ENCODE measurements around the gene GMDS. TPM values are rescaled to one million over a fixed set of nuclear protein-coding genes. Genes with fewer than 3 reads are reported as not detected.
"Not testable (repeated sequence)": the region's sequence is repeated elsewhere in the genome, so short reads cannot be mapped to it uniquely, and the experiment has no call there.

The GMDS gene
- total and polyA plus RNA-seq, 9 donors, result 6.6 to 20.6 (median 11.0) TPM

DNA sequence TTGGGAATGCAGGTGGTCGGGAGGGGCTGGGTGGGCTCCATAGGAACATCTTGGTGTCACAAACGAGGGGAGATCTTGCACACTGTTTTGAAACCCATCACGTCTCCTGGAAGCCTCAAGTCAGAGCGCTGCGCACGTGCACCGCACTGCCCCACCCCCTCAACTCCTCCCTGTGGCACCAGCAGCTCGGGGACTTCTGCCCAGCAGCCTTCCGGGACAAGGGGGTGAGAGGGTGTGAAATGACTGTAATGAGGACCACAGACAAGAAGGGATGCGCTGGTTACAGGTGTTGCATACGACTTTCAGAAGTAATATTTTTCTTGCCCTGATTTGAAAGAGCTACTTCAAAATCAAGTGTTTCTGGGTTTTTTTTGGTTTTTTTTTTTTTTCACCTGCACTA lies 575.4 kb downstream of the GMDS start:
- H3K27ac ChIP-seq, result no peak overlapping the region
- WGBS, 3 donors, result 93 to 94% (median 93%) methylated on average over 11 of the region's 11 CpGs
- no peaks in the 10 kb centered on the region for H3K9me3 ChIP-seq

DNA sequence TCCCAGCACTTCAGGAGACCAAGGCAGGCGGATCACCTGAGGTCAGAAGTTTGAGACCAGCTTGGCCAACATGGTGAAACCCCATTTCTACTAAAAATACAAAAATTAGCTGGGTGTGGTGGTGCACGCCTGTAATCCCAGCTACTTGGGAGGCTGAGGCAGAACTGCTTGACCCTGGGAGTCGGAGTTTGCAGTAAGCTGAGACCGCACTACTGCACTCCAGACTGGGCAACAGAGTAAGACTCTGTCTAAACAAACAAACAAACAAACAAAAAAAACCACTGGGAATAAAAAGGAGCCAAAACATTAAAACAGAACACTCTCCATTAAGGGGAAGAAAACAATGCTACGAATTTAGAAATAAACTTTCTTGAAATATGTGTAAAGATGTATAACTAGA lies 576.9 kb downstream of the GMDS start:
- H3K27me3 ChIP-seq; intact Hi-C loops (cut with DNase I); H3K4me3 ChIP-seq; H3K9me3 ChIP-seq; H3K36me3 ChIP-seq; DNase-seq; H3K27ac ChIP-seq; H3K4me1 ChIP-seq (ENCODE audit: insufficient read depth): not testable (repeated sequence)
- WGBS, 3 donors, result 96 to 98% (median 96%) methylated on average over 5 of the region's 5 CpGs

More for the DNA sequence above, 575.4 kb downstream of the GMDS start:
- no peak overlapping the region for H3K4me3 ChIP-seq
- no peaks in the 10 kb centered on the region for H3K27me3 ChIP-seq
- intact Hi-C loops (cut with DNase I), result no loop called here
- H3K36me3 ChIP-seq, result no peaks in the 10 kb centered on the region
- H3K4me1 ChIP-seq (ENCODE audit: insufficient read depth), result no peaks in the 10 kb centered on the region
- no peak for TF ChIP-seq EP300 (IDR thresholded peaks at IDR 0.05)
- no peak for TF ChIP-seq POLR2A (IDR thresholded peaks at IDR 0.05)
- TF ChIP-seq, protein P1, sequence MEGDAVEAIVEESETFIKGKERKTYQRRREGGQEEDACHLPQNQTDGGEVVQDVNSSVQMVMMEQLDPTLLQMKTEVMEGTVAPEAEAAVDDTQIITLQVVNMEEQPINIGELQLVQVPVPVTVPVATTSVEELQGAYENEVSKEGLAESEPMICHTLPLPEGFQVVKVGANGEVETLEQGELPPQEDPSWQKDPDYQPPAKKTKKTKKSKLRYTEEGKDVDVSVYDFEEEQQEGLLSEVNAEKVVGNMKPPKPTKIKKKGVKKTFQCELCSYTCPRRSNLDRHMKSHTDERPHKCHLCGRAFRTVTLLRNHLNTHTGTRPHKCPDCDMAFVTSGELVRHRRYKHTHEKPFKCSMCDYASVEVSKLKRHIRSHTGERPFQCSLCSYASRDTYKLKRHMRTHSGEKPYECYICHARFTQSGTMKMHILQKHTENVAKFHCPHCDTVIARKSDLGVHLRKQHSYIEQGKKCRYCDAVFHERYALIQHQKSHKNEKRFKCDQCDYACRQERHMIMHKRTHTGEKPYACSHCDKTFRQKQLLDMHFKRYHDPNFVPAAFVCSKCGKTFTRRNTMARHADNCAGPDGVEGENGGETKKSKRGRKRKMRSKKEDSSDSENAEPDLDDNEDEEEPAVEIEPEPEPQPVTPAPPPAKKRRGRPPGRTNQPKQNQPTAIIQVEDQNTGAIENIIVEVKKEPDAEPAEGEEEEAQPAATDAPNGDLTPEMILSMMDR (IDR thresholded peaks at IDR 0.05), result no peak
- no peak for DNase-seq

DNA sequence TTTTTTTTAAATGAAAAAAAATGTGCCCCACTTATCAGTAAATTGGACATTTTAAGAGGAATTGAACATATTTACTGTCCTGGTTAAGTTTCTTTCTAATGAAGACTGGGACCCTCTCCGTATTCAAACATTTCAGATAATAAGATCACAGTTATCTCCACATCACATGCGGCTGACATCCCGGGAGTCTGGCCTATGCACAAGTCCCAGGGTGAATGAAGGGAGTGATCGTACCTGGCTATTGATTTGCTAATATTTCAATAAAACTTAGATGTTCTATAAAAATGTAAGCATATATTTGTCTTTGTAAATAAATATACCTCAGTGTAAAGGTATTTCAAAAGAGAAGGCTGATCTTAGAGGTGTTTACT lies 577.6 kb downstream of the GMDS start:
- Histone ChIP-seq H3K9me3 (no peaks in the 10 kb centered on the region), H3K4me1 (ENCODE audit: insufficient read depth) (peaks cover 1% of the 10 kb centered on the region), H3K27me3 (no peaks in the 10 kb centered on the region), H3K27ac (no peak overlapping the region), H3K36me3 (no peaks in the 10 kb centered on the region), H3K4me3 (no peak overlapping the region)
- WGBS, 3 donors, result 95 to 97% (median 96%) methylated on average over 4 of the region's 4 CpGs
- no peak for DNase-seq
- intact Hi-C loops (cut with DNase I), result no loop called here
- no peak for TF ChIP-seq EP300 (IDR thresholded peaks at IDR 0.05)
- no peak for TF ChIP-seq POLR2A (IDR thresholded peaks at IDR 0.05)
- TF ChIP-seq, protein P1 (IDR thresholded peaks at IDR 0.05), result no peak

DNA sequence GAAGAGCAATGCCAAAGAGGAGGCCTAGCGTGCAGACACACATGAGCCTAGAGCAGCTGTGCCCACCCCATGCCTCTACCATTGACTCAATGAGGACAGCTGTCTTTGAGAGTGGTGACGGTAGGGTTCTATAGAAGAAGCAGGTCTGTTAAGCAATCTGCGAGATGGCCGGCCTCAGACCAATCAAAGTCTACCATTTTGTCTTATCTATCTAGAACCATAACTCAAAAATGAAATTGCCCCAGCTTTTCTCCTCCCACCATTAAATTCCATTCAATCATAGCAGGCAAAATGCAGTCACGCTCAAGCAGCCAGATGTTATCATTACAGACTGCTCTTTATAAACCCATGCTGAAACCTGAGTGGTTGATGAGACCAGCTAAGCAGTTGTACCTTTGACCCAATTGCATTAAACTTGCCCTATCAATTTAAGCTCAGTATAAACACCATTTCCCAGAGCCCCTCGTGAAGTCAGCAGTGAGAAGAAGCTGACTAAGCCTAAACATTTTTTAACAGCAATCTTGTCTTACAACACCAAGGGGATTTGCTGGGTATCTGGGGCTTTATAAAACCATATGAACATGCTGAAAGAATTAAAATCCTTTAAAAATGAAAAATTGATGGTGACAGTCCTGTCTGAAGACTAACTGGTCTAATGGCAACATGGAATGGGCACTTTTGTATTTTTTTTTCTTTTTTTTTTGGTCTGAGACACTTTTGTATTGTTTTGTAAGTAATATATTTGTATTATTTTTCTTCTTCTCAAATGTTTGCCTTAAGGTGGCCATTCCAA lies 578.2 kb downstream of the GMDS start:
- DNase-seq, result no peak
- TF ChIP-seq EP300 (IDR thresholded peaks at IDR 0.05) (no peak), POLR2A (IDR thresholded peaks at IDR 0.05) (no peak)
- TF ChIP-seq, protein P1 (IDR thresholded peaks at IDR 0.05), result no peak
- Histone ChIP-seq H3K4me3 (no peak overlapping the region), H3K4me1 (ENCODE audit: insufficient read depth) (peaks cover 3% of the 10 kb centered on the region), H3K27ac (no peak overlapping the region), H3K36me3 (no peaks in the 10 kb centered on the region), H3K9me3 (no peaks in the 10 kb centered on the region), H3K27me3 (no peaks in the 10 kb centered on the region)
- WGBS, 3 donors, result 91 to 96% (median 93%) methylated on average over 6 of the region's 6 CpGs
- intact Hi-C loops (cut with DNase I), result no loop called here

DNA sequence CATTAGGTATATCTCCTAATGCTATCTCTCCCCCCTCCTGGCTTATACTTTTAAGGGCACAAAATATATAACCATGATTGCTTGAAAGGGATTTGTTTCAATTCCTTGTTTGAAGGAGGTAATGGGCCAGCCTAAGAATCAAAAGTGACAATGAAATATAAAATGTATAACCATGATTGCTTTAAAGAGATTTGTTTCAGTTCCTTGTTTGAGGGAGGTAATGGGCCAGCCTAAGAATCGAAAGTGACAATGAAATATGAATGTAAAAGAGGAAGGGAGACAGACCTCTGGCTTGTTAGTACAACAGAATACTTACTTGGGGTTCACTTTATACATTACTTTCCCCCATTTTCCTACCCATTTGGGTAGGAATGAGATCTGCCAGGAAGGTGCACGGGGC lies 580.2 kb downstream of the GMDS start:
- H3K27ac ChIP-seq, result no peak overlapping the region
- intact Hi-C loops (cut with DNase I), result no loop called here
- no peaks in the 10 kb centered on the region for H3K9me3 ChIP-seq
- no peak overlapping the region for H3K4me3 ChIP-seq
- no peaks in the 10 kb centered on the region for H3K27me3 ChIP-seq
- H3K36me3 ChIP-seq, result no peaks in the 10 kb centered on the region
- TF ChIP-seq, protein P1 (IDR thresholded peaks at IDR 0.05), result no peak
- TF ChIP-seq EP300 (IDR thresholded peaks at IDR 0.05) (no peak), POLR2A (IDR thresholded peaks at IDR 0.05) (no peak)
- peaks cover 3% of the 10 kb centered on the region for H3K4me1 ChIP-seq (ENCODE audit: insufficient read depth)
- WGBS, 3 donors, result 91 to 97% (median 94%) methylated on average over 2 of the region's 2 CpGs
- no peak for DNase-seq

Measured in ovary (tissue), 9 donors.